Mammary epithelial cell (primary cell): ENCODE data around the gene DRAXIN.

Experiments used
- CTCF ChIP-seq, 2 donors: IDR thresholded peaks in 1 of 2; conservative IDR thresholded peaks in 1 of 2; 2 replicates each; pipeline ENCODE4 v1.5.1; 2011 to 2012; ENCODE audit warnings: inconsistent platforms in 2 of 2, low read length in 2 of 2, mild to moderate bottlenecking in 2 of 2, control low read depth in 1 of 2, low read depth in 1 of 2; ENCODE audit not compliant: insufficient read depth in 1 of 2; ENCODE audit errors: extremely low read depth in 1 of 2
- EZH2 ChIP-seq: IDR thresholded peaks from 2 replicates; pipeline ENCODE4 v1.6.1; 2012; ENCODE audit warnings: low read length, inconsistent platforms, borderline replicate concordance

GRCh38 chr1:11738096-11738495, 46.6 kb downstream of the DRAXIN start:
- TF ChIP-seq CTCF (conservative IDR thresholded peaks at IDR 0.05 in 1 of 2, IDR thresholded peaks at IDR 0.05 in 1 of 2; ENCODE audit: extremely low read depth in 1 of 2, insufficient read depth in 1 of 2, low read depth in 1 of 2, low read length in 2 of 2) (no peak), EZH2 (no peak)
